Hematopoietic multipotent progenitor cell treated with erythropoietin and hydrocortisone succinate and interleukin-3 and kit ligand, for 8 days (in vitro differentiated cells): ENCODE results near the gene RPTOR.

ENCODE experiments used
- DNase-seq: peaks from one replicate; pipeline ENCODE4 v3.0.0-alpha.2; 2015

The RPTOR gene

GRCh38 chr17:80992948-80993624 is 448.4 kb downstream of the RPTOR start:
- no peak for DNase-seq

DNA sequence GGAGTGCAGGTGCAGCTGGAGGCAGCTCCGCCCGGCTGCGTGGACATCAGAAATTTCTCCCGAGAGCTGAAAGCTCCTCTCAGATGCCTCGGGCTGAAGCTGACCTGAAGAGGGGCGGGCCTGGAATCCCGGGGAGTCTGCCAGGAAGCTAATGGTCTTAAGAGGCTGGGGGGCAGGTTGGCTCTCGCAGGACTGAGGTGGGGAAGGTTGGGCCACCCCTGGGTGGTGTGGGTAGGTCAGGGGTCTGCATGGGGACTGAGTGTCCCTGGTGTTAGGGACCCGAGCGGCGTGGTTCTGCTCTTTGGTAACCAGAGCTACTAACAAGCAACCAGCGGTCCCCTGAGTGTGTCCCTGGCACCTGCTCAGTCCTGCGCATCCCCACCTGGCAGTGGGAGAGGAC is 450.5 kb downstream of the RPTOR start:
- DNase-seq: no peak

DNA sequence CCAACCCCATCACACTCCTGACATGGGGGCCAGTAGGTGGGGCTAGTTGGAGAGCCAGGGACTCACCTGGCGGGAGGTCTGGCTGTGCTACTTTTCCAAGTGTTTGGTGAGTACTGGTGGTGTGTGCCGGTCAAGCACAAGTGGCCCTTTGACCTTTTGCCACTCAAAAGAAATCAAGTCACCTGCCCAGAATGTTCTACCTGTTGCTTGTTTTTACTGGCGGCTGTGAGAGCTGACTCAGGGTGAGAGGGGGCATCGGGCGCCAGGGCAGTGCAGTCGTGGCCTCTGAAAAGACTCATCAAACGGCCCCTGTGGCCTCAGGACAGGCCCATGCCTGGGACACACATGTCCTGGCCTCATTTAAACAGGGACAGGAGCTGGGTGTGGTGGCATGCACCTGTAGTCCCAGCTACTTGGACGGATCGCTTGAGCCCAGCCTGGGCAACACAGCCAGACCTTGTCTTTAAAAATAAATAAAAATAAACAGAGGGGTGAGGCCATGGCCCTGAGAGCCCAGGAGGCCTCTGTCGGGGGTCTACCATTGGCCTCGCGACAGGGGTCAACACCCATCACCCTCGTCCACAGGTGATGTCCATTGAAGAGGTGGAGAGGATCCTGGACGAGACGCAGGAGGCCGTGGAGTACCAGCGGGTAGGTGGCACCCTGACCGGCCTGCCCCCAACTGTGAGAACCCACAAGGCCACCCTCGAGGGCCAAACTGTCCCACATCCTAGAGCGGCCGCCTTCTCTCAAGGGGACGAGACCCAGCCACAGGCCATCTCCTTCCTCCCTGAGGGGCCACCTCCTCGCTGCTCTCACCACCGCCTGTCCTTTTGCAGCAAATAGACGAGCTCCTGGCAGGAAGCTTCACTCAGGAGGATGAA is 452.0 kb downstream of the RPTOR start:
- DNase-seq: no peak

DNA sequence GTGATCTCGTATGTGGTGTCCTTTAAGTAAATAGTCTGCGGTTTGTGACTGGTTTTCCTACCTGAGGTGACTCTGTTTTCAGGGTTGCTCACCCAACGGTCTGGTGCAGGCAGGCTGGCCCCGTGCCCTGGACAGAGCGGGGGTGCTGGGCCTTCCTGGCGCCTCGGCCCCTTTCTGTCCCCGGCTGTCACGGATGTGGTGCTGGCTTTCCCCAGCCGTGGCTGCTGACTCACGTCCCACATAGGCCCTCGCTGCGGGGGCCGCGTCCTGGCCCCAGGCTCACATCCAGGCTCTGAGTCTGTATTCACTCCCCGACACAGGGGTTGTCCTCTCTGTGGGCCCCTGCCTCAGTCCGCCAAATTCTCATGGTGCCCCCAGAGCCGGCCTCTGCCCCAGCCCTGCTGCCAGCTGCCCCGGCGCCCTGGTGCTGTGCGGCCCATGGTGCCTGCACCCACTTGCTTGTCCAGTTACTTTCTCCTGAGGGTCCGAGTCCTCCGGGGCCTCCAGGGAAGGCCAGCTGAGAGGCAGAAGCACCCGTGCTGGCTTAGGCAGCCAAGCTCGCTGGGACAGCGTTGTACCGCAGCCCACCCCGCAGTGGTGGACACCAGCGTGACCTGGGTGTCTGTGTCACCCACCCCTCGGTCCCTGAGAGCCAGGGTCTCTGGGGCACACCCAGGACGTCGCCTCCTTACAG is 452.9 kb downstream of the RPTOR start:
- no peak for DNase-seq

DNA sequence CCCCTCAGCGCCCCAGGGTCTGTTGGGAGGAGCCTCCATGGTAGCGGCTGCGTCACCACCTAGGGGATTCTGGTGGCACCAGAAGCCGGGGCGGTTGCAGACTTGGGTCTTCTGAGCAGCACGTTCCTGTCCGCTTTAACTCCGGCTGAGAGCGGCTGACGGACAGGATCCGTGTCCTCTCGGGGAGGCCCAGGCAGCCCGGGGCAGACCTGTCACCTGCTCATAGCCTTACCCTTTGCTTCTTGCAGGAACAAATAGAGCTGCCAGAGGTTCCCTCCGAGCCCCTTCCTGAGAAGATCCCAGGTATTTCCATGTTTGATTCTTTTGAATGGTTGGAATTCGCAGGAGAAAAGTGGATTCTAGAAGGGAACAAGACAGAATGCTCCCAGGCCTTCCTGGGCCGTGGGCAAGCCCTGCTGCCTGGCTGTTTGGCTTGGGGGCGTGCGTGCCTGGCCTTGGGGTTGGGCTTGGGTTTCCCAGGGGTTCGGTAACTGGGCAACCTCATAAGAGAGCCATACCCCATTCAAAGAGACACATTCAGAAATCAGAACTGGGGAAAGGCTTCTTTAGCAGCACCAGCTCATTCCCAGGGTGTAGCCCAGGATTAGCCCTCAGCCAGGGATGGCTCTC is 453.6 kb downstream of the RPTOR start:
- no peak for DNase-seq

GRCh38 chr17:80998748-80999535 is 454.3 kb downstream of the RPTOR start:
- no peak for DNase-seq

DNA sequence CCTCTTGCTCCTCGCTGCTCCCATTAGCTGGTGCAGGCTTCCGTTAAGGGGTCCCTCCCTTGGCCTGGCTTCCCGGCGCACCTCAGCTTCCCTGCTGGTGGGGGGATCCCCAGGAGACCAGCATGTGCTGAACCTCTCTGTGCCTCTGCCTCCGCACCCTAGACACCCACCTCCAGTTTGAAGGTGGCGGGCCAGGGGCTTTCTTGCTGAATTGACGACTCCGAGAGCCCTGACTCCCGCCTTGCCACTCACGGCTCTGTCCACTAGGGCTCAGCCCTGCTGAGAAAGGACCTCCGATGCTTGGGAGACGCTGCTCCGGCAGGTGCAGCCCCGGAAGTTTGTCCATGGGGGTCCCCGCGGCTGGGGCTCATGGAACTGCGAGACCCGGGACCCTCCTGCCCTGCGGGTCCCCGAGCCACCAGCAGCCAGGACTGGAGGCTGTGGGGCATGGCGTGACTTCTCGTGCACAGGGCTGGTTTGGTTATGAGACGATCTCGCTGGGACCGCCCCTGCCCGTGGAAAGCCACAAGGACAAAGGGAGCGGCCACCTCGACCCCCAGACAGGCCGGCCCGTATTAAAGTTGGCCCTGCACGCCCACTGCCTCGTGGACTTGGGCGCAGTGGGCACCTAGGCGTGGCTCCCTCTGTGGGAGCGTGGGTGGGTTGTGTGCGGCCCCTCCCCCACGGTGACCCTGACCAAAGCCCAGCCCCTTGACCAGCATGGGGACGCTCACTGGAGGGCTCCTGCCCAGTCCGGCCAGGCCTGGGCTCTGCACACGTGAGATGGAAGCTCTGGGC is 455.1 kb downstream of the RPTOR start:
- DNase-seq: no peak

- DNase-seq: no peak
These were observed 455.6 kb downstream of the RPTOR start for GRCh38 chr17:81000334-81000630.

DNA sequence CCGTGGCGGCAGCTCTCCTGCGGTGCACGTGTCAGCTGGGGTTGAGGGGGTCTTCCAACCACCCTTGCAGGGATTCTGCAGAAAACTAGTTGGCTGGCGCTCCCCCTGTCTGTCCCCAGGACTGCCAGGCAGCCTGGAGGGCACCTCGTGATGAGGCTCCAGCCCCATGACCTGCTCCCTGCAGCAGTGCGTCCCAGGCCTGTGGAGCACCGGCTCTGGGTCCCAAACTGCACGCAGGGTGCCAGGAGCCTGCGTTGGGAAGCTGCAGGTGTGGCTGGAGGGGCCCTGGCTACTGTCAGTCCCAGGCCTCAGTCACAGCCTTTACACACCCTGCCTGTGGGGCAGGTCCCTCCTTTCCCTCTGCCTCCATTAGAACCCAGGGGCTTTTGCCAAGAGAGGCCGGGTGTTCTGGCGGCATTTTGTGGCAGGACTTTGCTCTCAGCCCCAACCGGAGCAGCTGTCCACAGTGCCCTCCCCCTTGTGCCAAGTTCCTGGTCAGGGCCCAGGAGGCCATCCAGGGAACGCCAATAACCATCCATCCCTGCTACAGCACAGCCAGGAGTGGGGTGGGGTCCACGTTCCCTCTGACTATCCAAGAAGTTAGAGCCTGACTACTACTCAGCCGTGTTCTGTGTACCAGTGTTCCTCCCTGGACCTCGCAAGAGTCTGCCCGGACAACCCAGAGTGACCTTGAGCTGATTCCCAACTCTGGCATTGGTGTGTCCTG is 456.2 kb downstream of the RPTOR start:
- no peak for DNase-seq

DNA sequence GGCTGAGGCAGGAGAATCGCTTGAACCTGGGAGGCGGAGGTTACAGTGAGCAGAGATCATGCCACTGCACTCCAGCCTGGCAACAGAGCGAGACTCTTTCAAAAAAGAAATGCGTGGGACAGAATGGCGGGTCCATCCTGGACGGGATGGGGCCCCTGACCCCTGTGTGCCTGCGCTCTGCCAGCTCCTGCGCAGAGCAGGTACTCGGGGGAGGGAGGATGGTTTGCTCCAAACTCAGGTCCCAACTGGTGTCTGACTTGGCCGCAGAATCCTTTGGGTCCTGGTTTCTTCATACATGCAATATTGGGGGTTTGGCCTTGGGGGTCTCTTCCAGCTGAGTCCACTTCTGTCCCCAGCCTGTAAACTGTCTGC is 457.4 kb downstream of the RPTOR start:
- DNase-seq: no peak

- DNase-seq: peak; percentile 90
These were observed 458.0 kb downstream of the RPTOR start for GRCh38 chr17:81002409-81003361.

- peak; percentile 35 for DNase-seq
These were observed 459.3 kb downstream of the RPTOR start for GRCh38 chr17:81003711-81004475.

GRCh38 chr17:81006891-81007290 is 462.3 kb downstream of the RPTOR start:
- DNase-seq: no peak

DNA sequence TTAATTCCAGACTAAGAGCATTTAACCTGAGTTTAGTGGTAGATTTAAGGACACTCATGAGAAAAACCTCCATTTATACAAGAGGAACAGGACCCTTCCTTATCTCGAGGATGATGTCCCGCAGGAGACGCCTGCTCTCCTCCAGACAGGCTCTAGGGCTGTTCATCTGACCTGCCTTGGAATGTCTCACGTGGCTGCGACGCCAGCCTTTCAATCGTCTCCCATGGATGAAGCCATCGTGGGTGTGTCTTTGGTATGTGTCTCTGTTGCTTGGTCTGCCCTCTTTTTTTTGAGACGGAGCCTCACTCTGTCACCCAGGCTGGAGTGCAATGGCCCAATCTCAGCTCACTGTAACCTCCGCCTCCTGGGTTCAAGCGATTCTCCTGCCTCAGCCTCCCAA is 463.5 kb downstream of the RPTOR start:
- no peak for DNase-seq

DNA sequence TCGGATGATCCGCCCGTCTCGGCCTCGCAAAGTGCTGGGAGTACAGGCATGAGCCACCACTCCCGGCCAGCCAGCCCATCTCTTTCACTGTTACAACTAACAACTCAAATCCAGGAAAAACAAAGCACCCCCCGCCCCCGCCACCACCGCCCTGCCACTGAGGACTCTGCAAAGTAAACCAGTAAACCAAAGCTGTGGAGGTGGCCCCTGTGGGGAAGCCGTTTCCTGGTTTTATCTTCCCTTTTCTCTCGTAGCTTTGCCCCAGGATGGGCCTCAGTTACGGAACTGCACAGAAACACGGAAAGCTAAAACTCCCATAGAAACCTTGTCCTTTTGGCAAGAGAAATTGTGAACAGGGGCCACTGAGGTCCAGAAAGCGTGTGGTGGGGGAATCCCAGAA is 464.5 kb downstream of the RPTOR start:
- DNase-seq: no peak

DNA sequence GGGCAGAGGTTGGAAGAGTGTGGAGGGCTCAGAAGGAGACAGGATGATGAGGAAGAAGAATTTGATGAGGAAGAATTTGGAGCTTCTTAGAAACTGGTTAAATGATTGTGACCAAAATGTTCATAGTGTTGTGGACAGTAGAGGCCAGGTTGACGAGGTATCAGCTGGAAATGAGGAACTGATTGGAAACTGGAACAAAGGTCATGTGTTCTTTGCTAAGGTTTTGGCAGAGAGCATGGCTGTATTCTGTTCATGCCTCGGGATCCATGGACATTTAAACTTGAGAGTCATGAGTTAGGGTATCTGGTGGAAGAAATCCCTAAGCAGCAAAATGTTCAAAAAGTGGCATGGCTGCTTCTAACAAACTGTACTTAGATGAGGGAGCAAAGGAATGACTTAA is 466.3 kb downstream of the RPTOR start:
- DNase-seq: no peak

DNA sequence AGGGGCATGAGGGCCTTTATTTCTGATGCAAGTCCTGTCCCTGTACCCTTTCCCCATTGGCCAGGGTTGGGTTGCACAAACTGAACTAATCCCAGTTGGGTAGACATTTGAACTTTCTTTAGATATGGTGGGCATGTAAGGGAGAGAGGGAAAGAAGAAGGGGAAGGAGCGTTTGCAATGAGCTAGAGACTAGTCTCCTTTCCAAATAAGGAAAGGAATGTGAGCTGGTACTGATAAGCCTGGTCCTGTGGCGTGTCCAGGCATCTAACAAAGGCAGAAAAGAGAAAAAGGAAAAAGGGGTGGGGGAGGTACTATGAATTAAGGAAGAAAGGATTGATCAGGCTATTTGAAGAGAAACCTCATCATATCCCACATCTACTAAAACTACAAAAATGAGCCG is 467.3 kb downstream of the RPTOR start:
- DNase-seq: no peak

- no peak for DNase-seq
These were observed 468.2 kb downstream of the RPTOR start for GRCh38 chr17:81012574-81013447.
